Trophoblast cell (in vitro differentiated cells and primary cell): ENCODE results near the gene MPPED1.

Source experiments
- DNase-seq, 2 donors: peaks; one replicate each; pipeline ENCODE4 v3.0.0-alpha.2; 2016
- H2AFZ ChIP-seq: 2 replicates; pipeline ENCODE4 v1.6.1; 2013; ENCODE audit warnings: low read length, moderate library complexity, mild to moderate bottlenecking; ENCODE audit not compliant: insufficient read depth, poor library complexity
- H2AK5ac ChIP-seq: 2 replicates; pipeline ENCODE4 v1.6.1; 2013; ENCODE audit warnings: mild to moderate bottlenecking, low read length
- H2BK120ac ChIP-seq: 2 replicates; pipeline ENCODE4 v1.6.1; 2013; ENCODE audit warnings: low read length, mild to moderate bottlenecking, moderate library complexity; ENCODE audit not compliant: insufficient read depth, poor library complexity
- H2BK12ac ChIP-seq: 2 replicates; pipeline ENCODE4 v1.6.1; 2013; ENCODE audit warnings: mild to moderate bottlenecking, low read length, moderate library complexity
- H2BK5ac ChIP-seq: 2 replicates; pipeline ENCODE4 v1.6.1; 2013; ENCODE audit warnings: low read length, low read depth, moderate library complexity, mild to moderate bottlenecking; ENCODE audit not compliant: poor library complexity
- H3K14ac ChIP-seq: 2 replicates; pipeline ENCODE4 v1.6.1; 2013; ENCODE audit warnings: mild to moderate bottlenecking, low read length
- H3K18ac ChIP-seq: 2 replicates; pipeline ENCODE4 v1.6.1; 2013; ENCODE audit warnings: mild to moderate bottlenecking, low read length
- H3K23ac ChIP-seq: 2 replicates; pipeline ENCODE4 v1.6.1; 2013; ENCODE audit warnings: low read length
- H3K27ac ChIP-seq: 2 replicates; pipeline ENCODE4 v1.5.1; 2013; ENCODE audit warnings: low read depth, mild to moderate bottlenecking, inconsistent platforms, low read length, moderate library complexity
- H3K27me3 ChIP-seq: 2 replicates; pipeline ENCODE4 v1.6.1; 2013; ENCODE audit warnings: inconsistent platforms, mild to moderate bottlenecking, low read length, moderate library complexity; ENCODE audit not compliant: insufficient read depth
- H3K36me3 ChIP-seq, 2 experiments: 1 replicate in 1 of 2; 2 replicates in 1 of 2; pipeline ENCODE4 v1.6.1; 2013; ENCODE audit warnings: low read length in 2 of 2, mild to moderate bottlenecking in 2 of 2, moderate library complexity in 1 of 2; ENCODE audit not compliant: insufficient read depth in 2 of 2, control insufficient read depth in 1 of 2
- H3K4ac ChIP-seq: 2 replicates; pipeline ENCODE4 v1.6.1; 2013; ENCODE audit warnings: low read depth, mild to moderate bottlenecking, low read length, moderate library complexity
- H3K4me1 ChIP-seq, 2 experiments: 1 replicate in 1 of 2; 2 replicates in 1 of 2; pipeline ENCODE4 v1.6.1; 2013; ENCODE audit warnings: low read length in 2 of 2, mild to moderate bottlenecking in 2 of 2, moderate library complexity in 1 of 2; ENCODE audit not compliant: insufficient read depth in 2 of 2, control insufficient read depth in 1 of 2
- H3K4me2 ChIP-seq: 2 replicates; pipeline ENCODE4 v1.6.1; 2013; ENCODE audit warnings: inconsistent platforms, mild to moderate bottlenecking, low read length, moderate library complexity
- H3K4me3 ChIP-seq: 2 replicates; pipeline ENCODE4 v1.5.1; 2013; ENCODE audit warnings: mild to moderate bottlenecking, low read depth, low read length, inconsistent platforms
- H3K79me1 ChIP-seq: one replicate; pipeline ENCODE4 v1.6.1; 2013; ENCODE audit warnings: low read length
- H3K79me2 ChIP-seq: 2 replicates; pipeline ENCODE4 v1.6.1; 2013; ENCODE audit warnings: low read length, mild to moderate bottlenecking; ENCODE audit not compliant: control insufficient read depth, insufficient read depth, poor library complexity
- H3K9ac ChIP-seq: 2 replicates; pipeline ENCODE4 v1.6.1; 2013; ENCODE audit warnings: mild to moderate bottlenecking, low read length
- H3K9me3 ChIP-seq: 2 replicates; pipeline ENCODE4 v1.6.1; 2013; ENCODE audit warnings: low read depth, mild to moderate bottlenecking, control low read depth, inconsistent platforms, low read length; ENCODE audit not compliant: insufficient read depth
- H4K12ac ChIP-seq: 2 replicates; pipeline ENCODE4 v1.6.1; 2013; ENCODE audit warnings: low read depth, mild to moderate bottlenecking, low read length, moderate library complexity
- H4K8ac ChIP-seq: 2 replicates; pipeline ENCODE4 v1.6.1; 2013; ENCODE audit warnings: low read depth, mild to moderate bottlenecking, low read length, moderate library complexity
- H4K91ac ChIP-seq: one replicate; pipeline ENCODE4 v1.6.1; 2013; ENCODE audit warnings: low read depth, mild to moderate bottlenecking, low read length, moderate library complexity
- WGBS: extraction: QIAGEN DNeasy Blood & Tissue Kit; methylation state at CpG from one replicate; pipeline ENCODE4 v1.1.7; 2013; ENCODE audit warnings: missing lambda C conversion rate; ENCODE audit not compliant: insufficient read length, insufficient coverage; ENCODE audit errors: extremely low coverage; 5-methylcytosine and 5-hydroxymethylcytosine counted together

The MPPED1 gene

GRCh38 chr22:43423046-43423445, 11.2 kb downstream of the MPPED1 start:
- H3K9ac ChIP-seq: no peak overlapping the region

GRCh38 chr22:43424201-43424600, 12.4 kb downstream of the MPPED1 start:
- H3K27me3 ChIP-seq: no peaks in the 10 kb centered on the region
- no peak overlapping the region for H3K4ac ChIP-seq
- H3K79me1 ChIP-seq: no peaks in the 10 kb centered on the region
- no peaks in the 10 kb centered on the region for H3K4me1 ChIP-seq
- no CpG with 5 or more reads among the region's 7 CpGs for WGBS
- no peak overlapping the region for H3K9ac ChIP-seq
- no peak overlapping the region for H3K4me3 ChIP-seq
- no peak overlapping the region for H2AFZ ChIP-seq
- no peak overlapping the region for H4K8ac ChIP-seq
- no peaks in the 10 kb centered on the region for H3K79me2 ChIP-seq
- H3K36me3 ChIP-seq: no peaks in the 10 kb centered on the region
- H3K27ac ChIP-seq: no peak overlapping the region
- DNase-seq: no peak
- no peak overlapping the region for H2BK5ac ChIP-seq
- no peak overlapping the region for H3K18ac ChIP-seq
- no peak overlapping the region for H4K12ac ChIP-seq
- no peak overlapping the region for H4K91ac ChIP-seq
- no peak overlapping the region for H3K4me2 ChIP-seq
- no peak overlapping the region for H3K14ac ChIP-seq
- peaks cover 2% of the 10 kb centered on the region for H3K9me3 ChIP-seq
- H3K23ac ChIP-seq: no peak overlapping the region
- H2AK5ac ChIP-seq: no peak overlapping the region
- H2BK120ac ChIP-seq: no peak overlapping the region
- H2BK12ac ChIP-seq: no peak overlapping the region

More at GRCh38 chr22:43423046-43423445, 11.2 kb downstream of the MPPED1 start:
- Histone ChIP-seq H4K91ac (no peak overlapping the region), H3K4ac (no peak overlapping the region), H3K27me3 (no peaks in the 10 kb centered on the region), H3K14ac (no peak overlapping the region), H3K79me1 (no peaks in the 10 kb centered on the region), H2BK120ac (no peak overlapping the region), H4K12ac (no peak overlapping the region), H3K18ac (no peak overlapping the region), H3K4me3 (no peak overlapping the region), H3K4me1 (no peaks in the 10 kb centered on the region), H3K27ac (no peak overlapping the region), H2AK5ac (no peak overlapping the region), H3K4me2 (no peak overlapping the region), H2BK5ac (no peak overlapping the region), H4K8ac (no peak overlapping the region), H3K9me3 (peaks cover 2% of the 10 kb centered on the region), H2AFZ (no peak overlapping the region), H2BK12ac (no peak overlapping the region), H3K23ac (no peak overlapping the region), H3K36me3 (no peaks in the 10 kb centered on the region), H3K79me2 (no peaks in the 10 kb centered on the region)
- WGBS: no CpG with 5 or more reads among the region's 11 CpGs
- DNase-seq: no peak

DNA sequence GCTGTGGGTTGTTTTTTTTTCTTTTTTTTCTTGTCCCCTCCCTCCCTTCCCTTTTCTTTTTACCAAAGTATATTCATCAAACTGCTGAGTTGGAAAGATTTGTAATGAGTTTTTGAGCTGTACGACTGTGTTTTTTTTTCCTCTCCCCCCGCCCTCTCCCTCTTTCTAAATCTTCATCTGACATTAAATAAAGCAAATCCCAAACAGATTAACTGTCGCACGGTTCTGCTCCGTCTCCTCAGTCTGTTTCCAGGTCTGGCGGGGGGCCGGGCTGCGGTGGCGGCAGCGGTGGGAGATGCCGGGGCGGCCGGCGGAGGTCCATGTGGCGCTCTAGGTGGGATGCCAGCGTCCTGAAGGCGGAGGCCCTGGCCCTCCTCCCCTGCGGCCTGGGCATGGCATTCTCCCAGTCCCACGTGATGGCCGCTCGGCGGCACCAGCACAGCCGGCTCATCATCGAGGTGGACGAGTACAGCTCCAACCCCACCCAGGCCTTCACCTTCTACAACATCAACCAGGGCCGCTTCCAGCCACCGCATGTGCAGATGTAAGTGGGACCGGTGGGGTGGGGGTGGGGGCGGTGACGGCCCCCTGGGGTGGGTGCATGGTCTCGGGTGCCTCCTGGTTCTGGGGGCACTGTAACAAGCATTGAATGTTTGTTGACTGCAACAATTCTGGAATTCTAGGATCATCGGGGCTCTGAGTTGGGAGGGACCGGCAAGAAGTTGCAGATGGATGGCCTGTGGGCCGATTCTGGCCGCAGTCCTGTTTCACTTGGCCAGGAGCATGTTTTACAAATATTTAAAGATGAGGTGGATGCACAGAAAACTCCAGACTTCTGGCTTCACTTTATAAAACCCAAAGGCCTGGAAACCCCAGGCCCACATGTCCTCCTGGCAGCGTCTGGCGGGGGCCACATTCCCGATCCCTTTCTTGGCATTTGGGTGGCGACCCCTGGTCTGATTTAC, 13.1 kb downstream of the MPPED1 start:
- no peaks in the 10 kb centered on the region for H3K79me2 ChIP-seq
- H2BK12ac ChIP-seq: no peak overlapping the region
- no peaks in the 10 kb centered on the region for H3K79me1 ChIP-seq
- no peak overlapping the region for H3K27ac ChIP-seq
- H3K27me3 ChIP-seq: no peaks in the 10 kb centered on the region
- no peak overlapping the region for H3K4me2 ChIP-seq
- no peak overlapping the region for H3K9ac ChIP-seq
- H3K9me3 ChIP-seq: peaks cover 2% of the 10 kb centered on the region
- no peak overlapping the region for H4K8ac ChIP-seq
- no peak overlapping the region for H3K4ac ChIP-seq
- H3K18ac ChIP-seq: no peak overlapping the region
- H2BK120ac ChIP-seq: no peak overlapping the region
- no peak overlapping the region for H4K12ac ChIP-seq
- H4K91ac ChIP-seq: no peak overlapping the region
- H3K23ac ChIP-seq: no peak overlapping the region
- no peaks in the 10 kb centered on the region for H3K4me1 ChIP-seq
- H2AFZ ChIP-seq: no peak overlapping the region
- no peak overlapping the region for H2BK5ac ChIP-seq
- no peak overlapping the region for H3K14ac ChIP-seq
- H3K36me3 ChIP-seq: no peaks in the 10 kb centered on the region
- no CpG with 5 or more reads among the region's 39 CpGs for WGBS
- no peak for DNase-seq
- H2AK5ac ChIP-seq: no peak overlapping the region
- no peak overlapping the region for H3K4me3 ChIP-seq

DNA sequence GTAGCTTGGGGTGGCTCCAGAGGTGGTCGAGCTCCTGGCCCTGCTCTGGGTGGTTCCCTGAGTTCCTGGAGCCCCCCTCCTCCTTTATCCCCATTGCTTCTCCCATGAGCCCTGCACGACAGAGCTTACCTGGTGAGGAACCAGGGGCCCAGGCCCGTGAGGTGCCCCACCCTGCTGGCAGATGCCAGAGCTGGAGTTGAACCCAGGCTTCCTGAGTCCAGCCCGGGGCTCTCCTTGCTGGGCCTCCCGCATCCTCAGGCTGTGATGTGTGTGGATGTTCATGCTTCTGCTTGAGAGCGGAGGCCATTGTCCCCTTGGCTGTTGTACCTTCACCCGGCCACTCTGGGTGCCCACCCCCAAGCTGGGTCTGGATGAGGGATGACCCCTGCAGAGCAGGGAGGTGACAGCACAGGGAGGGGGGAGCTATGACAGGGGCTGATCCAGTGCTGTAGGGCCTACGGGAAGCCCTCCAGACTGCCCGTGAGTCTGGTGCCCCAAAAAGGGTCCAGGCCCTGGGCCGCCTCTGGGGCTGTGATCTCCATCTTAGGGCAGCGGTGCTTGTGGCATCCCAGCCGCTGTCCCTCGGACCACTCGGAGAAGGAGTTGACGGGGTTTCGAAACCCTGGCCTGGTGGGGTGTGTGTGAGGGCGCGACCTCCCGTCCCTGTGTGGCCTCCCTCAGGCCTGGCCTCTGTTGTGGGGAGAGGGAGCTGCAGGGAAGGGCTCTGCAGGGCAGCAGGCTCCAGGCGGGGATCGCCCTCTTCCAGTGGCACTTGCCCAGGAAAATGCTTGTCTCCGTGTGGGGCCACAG, 14.4 kb downstream of the MPPED1 start:
- Histone ChIP-seq H3K4ac (no peak overlapping the region), H3K4me2 (no peak overlapping the region), H4K12ac (no peak overlapping the region), H2BK12ac (no peak overlapping the region), H3K14ac (no peak overlapping the region), H3K9me3 (peaks cover 2% of the 10 kb centered on the region), H3K4me1 (no peaks in the 10 kb centered on the region), H3K36me3 (no peaks in the 10 kb centered on the region), H3K79me1 (no peaks in the 10 kb centered on the region), H4K91ac (no peak overlapping the region), H3K23ac (no peak overlapping the region), H3K27me3 (no peaks in the 10 kb centered on the region), H2BK120ac (no peak overlapping the region), H2AK5ac (no peak overlapping the region), H4K8ac (no peak overlapping the region), H3K4me3 (no peak overlapping the region), H3K79me2 (no peaks in the 10 kb centered on the region), H2AFZ (no peak overlapping the region), H3K18ac (no peak overlapping the region), H3K9ac (no peak overlapping the region), H3K27ac (no peak overlapping the region), H2BK5ac (no peak overlapping the region)
- WGBS: no CpG with 5 or more reads among the region's 22 CpGs
- no peak for DNase-seq
